ENCODE measurements around the gene CYS1.

The CYS1 gene, protein sequence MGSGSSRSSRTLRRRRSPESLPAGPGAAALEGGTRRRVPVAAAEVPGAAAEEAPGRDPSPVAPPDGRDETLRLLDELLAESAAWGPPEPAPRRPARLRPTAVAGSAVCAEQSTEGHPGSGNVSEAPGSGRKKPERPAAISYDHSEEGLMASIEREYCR

DNA sequence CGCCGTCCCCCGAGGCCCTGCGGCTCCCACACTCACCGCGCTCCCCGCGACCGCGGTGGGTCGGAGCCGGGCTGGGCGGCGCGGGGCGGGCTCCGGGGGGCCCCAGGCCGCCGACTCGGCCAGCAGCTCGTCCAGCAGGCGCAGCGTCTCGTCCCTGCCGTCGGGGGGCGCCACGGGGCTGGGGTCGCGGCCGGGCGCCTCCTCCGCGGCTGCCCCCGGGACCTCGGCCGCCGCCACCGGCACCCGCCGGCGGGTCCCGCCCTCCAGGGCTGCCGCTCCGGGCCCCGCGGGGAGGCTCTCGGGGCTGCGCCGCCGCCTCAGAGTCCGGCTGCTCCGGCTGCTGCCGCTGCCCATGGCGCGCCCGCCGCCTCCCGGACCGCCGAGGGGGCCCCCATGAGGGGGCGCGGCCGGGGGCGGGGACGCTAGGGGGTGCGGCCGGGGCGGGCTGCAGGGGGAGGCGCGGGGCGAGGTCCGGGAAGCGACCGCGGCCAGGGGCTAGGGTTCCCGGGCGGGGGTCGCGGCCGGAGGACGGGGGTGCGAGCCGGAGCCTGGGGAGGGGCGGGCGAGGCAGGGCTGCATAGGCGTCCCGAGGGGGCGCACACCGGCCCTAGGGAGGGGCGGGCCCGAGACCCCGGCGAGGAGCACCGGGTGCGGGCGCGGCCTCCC lies at the start of gene CYS1:
Gene CYS1, minus strand, starts transcription at position 542 of the 666 bp plus-strand sequence. Its CDS starts 188 bp downstream, at position 354.
- DNase-seq (ENCODE audit: low read depth, low spot score) = no peak
- ChIA-PET POLR2A (interaction anchor here (0.5 to 0.8 kb wide), 2 partner anchors 23 to 358 kb away, joined by 3 read pairs; no protein-coding TSS in a partner anchor), CTCF (interaction anchor here (0.7 to 2.1 kb wide), 10 partner anchors 9 to 358 kb away, joined by 3 to 20 read pairs (median 6); no protein-coding TSS in a partner anchor)
- TF ChIP-seq, protein P1, sequence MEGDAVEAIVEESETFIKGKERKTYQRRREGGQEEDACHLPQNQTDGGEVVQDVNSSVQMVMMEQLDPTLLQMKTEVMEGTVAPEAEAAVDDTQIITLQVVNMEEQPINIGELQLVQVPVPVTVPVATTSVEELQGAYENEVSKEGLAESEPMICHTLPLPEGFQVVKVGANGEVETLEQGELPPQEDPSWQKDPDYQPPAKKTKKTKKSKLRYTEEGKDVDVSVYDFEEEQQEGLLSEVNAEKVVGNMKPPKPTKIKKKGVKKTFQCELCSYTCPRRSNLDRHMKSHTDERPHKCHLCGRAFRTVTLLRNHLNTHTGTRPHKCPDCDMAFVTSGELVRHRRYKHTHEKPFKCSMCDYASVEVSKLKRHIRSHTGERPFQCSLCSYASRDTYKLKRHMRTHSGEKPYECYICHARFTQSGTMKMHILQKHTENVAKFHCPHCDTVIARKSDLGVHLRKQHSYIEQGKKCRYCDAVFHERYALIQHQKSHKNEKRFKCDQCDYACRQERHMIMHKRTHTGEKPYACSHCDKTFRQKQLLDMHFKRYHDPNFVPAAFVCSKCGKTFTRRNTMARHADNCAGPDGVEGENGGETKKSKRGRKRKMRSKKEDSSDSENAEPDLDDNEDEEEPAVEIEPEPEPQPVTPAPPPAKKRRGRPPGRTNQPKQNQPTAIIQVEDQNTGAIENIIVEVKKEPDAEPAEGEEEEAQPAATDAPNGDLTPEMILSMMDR (IDR thresholded peaks at IDR 0.05; ENCODE audit: insufficient read depth, low read length, missing control alignments) = peak; percentile 30
- peak within 1 kb of the TSS; percentile 45 for H3K4me3 ChIP-seq (ENCODE audit: low read depth, low read length)

DNA sequence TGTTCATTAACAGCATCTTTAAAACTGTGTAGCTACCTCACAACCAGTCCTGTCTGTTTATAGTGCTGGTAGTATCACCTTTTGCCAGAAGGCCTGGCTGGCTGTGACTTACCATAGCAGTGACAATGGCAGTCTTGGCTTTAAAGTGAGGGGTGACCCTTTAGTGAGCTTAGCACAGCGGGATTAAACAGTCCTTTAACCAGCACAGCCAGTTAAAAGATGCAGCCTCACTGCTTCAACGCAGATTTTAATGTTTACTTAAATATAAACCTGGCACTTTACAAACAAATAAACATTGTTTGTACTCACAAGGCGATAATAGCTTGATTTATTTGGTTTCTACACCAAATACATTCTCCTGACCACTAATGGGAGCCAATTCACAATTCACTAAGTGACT lies 49.3 kb upstream of the CYS1 start:
- ChIA-PET POLR2A (interaction anchor here (0.6 kb wide), 1 partner anchor 312 kb away, joined by 3 read pairs; no protein-coding TSS in a partner anchor), CTCF (interaction anchor here (1.4 to 16.0 kb wide), 6 partner anchors 57 to 306 kb away, joined by 4 to 356 read pairs (median 5); no protein-coding TSS in a partner anchor)
- no peak overlapping the region for H3K4me3 ChIP-seq (ENCODE audit: low read depth, low read length)
- TF ChIP-seq, protein P1 (IDR thresholded peaks at IDR 0.05; ENCODE audit: insufficient read depth, low read length, missing control alignments) = no peak
- DNase-seq (ENCODE audit: low read depth, low spot score) = no peak

DNA sequence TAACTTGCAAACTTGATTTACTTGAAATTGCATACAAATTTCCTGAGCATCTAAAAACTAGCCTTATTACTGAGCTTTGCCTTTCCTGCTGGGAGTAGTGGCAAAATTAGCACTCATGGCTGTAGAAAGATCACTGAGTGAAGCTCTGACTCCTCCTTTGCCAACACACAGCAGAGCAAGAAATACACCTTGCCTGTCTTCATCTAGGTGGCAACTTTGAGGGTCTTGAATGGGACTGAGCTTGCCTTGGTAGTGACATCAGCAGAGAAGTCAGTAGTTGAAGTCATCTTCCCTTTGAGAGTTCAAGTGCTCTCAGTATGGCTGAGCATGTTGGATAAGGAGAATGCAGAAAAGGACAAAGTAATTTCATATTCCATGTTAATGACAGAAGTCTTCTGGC lies 48.2 kb upstream of the CYS1 start:
- TF ChIP-seq, protein P1 (IDR thresholded peaks at IDR 0.05; ENCODE audit: insufficient read depth, low read length, missing control alignments) = no peak
- no peak overlapping the region for H3K4me3 ChIP-seq (ENCODE audit: low read depth, low read length)
- DNase-seq (ENCODE audit: low read depth, low spot score) = no peak
- ChIA-PET CTCF (interaction anchor here (1.2 to 16.0 kb wide), 6 partner anchors 14 to 307 kb away, joined by 4 to 356 read pairs (median 5); no protein-coding TSS in a partner anchor), POLR2A (no interaction called here)

DNA sequence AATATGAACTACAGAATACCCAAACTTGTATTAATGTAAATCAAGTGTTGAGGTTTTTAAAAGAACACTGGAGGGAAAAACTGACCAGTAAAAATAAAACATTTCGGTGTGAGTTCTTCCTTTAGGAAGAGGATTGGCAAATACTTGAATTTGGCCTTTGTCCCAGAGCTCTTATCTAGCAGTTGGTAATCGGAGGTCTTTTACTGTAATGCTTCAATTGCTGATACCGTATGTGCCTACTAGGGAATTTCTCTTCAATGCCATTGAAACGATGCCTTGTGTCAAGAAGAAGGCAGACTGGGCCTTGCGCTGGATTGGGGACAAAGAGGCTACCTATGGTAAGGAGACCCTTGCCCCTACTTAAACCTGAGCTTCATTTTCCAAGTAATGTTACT lies 46.4 kb upstream of the CYS1 start:
- CTCF ChIA-PET = interaction anchor here (1.0 to 16.0 kb wide), 15 partner anchors 8 to 539 kb away, joined by 3 to 356 read pairs (median 11); no protein-coding TSS in a partner anchor
- POLR2A ChIA-PET = no interaction called here
- TF ChIP-seq, protein P1 (IDR thresholded peaks at IDR 0.05; ENCODE audit: insufficient read depth, low read length, missing control alignments) = no peak
- no peak for DNase-seq (ENCODE audit: low read depth, low spot score)
- no peak overlapping the region for H3K4me3 ChIP-seq (ENCODE audit: low read depth, low read length)

DNA sequence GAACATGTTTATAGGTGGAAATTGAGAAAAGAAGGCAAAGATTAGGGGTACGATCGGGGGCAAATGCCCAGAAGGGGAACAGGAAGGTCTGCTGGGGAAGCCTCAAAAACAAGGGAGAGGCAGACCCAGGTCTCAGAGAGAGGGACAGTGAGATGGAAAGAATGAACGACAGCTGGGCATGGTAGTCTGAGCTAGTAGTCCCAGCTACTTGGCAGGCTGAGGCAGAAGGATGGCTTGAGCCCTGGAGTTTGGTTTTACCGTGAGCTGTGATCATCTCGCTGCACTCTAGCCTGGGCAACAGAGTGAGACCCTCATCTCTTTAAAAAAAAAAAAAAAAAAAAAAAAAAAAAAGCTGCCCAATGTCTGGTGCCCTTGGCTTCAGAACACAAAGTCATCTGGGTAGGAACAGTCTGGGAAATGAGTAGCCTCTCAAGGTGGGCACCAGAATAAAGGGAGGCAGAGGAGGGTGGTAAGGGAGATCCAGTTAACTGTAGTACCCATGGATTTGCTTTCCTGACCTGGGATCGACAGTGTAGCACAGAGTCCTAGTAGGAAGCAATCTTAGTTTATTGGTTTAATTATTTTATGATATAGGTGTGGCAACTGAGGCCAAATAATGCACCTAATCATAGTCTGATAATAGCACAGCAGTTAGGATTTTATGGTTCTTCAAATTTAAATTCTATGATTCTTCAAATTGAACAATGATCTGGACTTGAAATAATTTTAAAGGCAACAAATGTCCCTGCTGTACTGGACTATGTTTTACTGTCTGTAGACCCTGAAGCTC lies 45.8 kb upstream of the CYS1 start:
- no peak for DNase-seq (ENCODE audit: low read depth, low spot score)
- ChIA-PET POLR2A (no interaction called here), CTCF (interaction anchor here (1.0 to 16.0 kb wide), 25 partner anchors 9 to 542 kb away, joined by 3 to 356 read pairs (median 7); partner anchors contain the start of genes HPCAL1 and ODC1)
- TF ChIP-seq, protein P1 (IDR thresholded peaks at IDR 0.05; ENCODE audit: insufficient read depth, low read length, missing control alignments) = no peak
- H3K4me3 ChIP-seq (ENCODE audit: low read depth, low read length) = no peak overlapping the region

Measured in AG04449 (cell line).